NAMALWA (cell line): Measurements from ENCODE around the gene UFD1.

Source experiments
- DNase-seq: peaks from one replicate; pipeline ENCODE4 v3.0.0-alpha.2; 2015; ENCODE audit warnings: low spot score

UFD1 gene, protein sequence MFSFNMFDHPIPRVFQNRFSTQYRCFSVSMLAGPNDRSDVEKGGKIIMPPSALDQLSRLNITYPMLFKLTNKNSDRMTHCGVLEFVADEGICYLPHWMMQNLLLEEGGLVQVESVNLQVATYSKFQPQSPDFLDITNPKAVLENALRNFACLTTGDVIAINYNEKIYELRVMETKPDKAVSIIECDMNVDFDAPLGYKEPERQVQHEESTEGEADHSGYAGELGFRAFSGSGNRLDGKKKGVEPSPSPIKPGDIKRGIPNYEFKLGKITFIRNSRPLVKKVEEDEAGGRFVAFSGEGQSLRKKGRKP

GRCh38 chr22:19478901-19479354 lies at the start of gene UFD1:
Gene UFD1, minus strand, starts transcription at chr22:19479193. Its CDS starts 108 bp downstream, at chr22:19479085.
- DNase-seq = peak; percentile 83

DNA sequence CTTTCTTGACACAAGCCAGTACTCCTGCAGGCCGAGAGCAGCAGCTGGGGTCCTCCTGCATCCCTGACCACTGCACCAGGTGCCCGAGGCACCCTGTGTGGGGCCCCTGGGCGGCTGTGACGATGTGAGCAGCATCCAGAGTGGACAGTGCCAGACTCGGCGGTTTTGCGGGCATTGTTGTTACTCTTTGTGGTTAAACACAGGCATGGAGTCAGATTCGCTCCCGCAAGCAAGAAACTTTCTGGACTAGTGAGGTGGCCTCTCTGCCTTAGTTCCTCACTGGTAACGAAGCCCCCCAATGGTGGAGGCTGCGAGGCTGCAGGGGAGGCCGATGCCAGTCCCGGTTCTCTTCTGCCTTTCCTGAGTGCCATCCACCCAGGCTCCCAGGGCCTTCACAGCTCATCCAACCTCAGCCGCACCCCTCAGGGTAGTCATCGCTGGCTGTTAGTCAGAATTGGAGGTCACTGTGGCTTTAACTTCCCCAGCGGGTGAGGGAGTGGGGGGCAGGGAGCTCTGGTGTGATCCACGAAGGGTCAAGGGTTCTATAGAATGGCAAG lies 48.9 kb upstream of the UFD1 start:
- no peak for DNase-seq

GRCh38 chr22:19527321-19527721 lies 48.3 kb upstream of the UFD1 start:
- no peak for DNase-seq

DNA sequence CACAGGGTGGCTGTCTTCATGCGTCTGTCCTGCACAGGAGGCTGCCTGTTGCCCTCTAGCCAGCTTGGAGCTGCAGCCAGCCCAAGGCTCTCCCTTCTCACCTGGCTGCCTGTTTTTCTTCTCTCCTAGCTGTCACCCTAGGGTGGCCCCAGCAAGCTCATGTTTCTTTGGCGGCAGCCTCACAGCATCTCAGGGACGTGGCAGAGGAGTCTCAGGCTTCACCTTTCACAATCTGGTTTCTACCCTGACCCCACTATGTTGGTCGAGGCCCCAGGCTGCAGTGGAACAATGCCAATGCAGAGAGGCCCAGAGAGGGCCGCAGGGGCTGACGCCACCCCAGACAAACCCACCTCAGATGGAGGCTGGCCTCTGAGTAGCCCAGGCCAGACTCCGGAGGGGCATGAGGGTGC lies 47.7 kb upstream of the UFD1 start:
- no peak for DNase-seq

GRCh38 chr22:19526076-19526701 lies 47.2 kb upstream of the UFD1 start:
- no peak for DNase-seq

- no peak for DNase-seq
Observed at GRCh38 chr22:19525666-19526065, 46.7 kb upstream of the UFD1 start.

- no peak for DNase-seq
Observed at GRCh38 chr22:19525116-19525660, 46.2 kb upstream of the UFD1 start.

GRCh38 chr22:19524170-19525115 lies 45.5 kb upstream of the UFD1 start, which contains the start of gene CLDN5:
Gene CLDN5, minus strand, starts transcription at chr22:19524410. Its CDS starts 155 bp downstream, at chr22:19524255.
- DNase-seq = no peak

DNA sequence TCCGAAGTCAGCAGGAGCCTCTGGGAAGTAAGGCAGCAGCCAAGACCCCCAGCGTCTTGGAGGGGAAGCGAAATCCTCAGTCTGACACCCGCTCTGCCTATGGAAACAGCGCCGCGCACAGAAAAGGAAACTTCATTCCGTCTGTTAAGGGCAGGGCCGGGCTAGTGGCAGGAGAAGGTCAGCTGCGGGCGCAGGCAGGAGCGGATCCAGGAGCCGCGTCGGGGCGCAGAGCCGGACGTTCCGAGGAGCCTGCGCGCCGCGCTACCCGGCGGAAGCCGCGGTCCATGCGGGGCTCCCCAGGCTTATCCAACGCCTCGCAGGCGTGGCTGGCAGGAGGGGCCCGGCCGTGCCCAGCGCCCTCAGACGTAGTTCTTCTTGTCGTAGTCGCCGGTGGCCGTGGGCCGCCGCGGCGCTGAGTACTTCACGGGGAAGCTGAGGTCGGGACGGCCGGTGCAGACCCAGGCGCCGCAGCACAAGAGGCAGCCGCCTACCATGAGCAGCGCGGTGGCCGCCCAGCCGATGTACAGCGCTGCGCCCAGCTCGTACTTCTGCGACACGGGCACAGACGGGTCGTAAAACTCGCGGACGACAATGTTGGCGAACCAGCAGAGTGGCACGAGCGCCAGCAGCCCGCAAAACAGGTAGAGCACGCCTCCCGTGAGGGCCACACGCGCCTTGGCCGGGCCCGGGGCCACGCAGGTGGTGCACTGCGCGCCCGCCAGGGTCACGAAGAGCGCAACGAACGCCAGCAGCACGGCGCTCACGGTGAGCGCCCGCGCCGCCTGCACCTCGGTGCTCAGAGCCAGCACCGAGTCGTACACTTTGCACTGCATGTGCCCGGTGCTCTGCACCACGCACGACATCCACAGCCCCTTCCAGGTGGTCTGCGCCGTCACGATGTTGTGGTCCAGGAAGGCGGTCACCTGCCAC lies 44.5 kb upstream of the UFD1 start:
- DNase-seq = no peak

DNA sequence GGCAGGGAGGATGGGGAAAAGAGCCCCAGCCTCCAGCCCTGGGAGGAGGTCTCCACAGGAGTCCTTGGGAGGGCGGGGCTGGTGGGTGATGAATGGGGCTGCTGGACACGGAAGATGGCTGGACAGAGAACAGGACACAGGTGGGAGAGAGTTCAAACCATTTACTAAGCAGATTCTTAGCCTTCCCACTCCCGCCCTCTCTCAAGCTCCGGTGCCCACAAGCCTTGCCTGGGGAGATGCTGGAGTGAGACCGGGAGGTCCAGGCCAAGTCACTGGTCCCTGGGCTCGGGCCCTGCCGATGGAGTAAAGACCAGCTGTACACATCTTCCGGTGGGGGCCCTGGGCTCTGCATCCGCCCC lies 43.9 kb upstream of the UFD1 start:
- no peak for DNase-seq

- peak; percentile 18 for DNase-seq
Observed at GRCh38 chr22:19522190-19522880, 43.3 kb upstream of the UFD1 start.

DNA sequence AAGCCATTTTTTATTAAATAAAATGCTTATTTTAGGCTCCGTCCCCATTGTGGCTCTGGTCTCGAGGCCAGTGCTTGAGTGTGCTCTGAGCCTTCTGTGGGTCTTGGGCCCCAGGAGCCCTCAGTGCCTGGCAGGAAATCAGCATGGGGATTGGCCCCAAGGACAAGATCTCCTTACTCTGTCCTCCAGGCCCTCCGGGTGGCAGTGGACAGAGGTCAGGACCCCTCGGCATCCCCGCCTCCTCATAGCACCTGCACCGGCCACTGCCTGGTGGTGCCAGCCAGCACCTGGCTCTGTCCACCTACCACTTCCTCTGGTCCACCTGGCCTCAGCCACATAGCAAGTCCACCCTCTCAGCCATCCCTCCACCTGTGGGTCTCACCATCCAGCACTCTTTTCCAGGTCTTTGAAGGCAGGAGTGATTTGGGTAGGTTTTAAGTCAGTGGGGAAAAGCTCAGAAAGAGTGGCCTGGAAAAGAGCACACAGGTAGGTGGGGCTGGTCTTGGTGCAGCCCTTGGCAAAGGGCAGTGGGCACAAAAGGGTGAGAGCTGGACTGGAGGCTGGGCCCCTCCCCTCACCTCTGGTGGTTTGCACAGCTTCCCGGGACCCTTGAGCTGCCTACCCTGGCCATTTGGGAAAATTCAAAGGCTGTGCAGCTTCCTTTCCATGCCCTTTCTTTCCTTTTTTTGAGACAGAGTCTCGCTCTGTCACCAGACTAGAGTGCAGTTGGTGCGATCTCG lies 41.7 kb upstream of the UFD1 start:
- no peak for DNase-seq

DNA sequence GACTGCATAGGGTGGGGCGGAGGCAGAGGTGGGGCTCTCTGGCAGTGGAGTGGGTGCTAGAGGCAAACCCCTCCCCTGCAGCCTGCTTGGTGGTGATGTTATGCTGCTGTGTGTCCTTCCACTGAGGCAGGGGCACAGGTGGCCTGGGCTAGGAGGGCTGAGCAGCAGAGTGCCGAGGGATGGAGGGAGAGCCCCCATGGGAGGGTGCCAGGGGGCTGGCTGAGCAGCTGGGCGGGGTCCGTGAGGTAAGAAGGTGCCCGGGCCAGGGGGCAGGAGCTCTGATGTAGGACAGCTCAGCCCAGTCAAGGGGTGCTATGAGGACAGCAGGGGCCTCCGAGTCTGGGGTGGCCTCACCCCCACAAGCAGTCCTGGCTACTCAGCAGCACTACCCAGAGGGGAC lies 41.0 kb upstream of the UFD1 start:
- no peak for DNase-seq

DNA sequence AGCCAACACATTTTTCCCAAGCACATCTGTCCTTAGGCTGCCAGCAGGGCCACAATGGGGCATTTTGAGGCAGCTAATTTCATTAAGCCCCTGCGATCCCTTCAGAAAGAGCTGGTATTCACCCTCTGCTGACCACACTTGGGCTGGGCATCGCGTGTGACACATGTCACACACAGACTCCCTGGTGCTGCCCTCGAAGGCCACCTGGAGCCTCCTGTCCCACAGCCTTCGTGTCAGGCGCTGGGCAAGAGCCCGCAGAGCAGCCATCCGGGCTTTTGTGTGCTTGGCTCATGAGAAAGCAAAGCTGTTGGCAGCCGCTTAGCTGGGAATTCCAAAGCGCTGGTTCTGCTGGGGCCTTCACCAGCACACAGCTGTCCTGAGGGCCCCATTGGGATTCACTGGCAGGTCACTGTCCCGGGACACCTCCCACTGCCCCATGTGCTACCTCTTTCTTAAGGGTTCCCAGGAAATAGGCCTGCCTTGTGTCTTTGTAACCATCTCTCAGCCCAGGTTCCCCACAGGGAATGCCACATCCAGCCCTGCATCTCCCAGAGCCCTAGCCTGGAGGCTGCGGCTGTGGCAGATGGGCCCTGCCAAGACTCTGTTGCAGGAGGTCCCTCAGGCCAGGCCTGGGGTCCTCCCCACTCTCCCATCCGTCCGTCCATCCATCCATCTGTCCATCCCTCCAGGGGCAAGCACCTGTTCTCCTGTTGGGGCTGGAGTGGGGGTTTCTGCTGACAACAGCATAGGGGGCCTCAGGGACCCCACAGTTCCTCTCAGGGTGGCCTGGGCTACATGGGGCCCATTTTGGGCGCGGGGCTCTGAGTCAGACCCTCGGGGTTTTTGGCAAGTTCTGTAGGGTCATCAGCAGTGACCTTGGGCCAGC lies 40.3 kb upstream of the UFD1 start:
- no peak for DNase-seq

DNA sequence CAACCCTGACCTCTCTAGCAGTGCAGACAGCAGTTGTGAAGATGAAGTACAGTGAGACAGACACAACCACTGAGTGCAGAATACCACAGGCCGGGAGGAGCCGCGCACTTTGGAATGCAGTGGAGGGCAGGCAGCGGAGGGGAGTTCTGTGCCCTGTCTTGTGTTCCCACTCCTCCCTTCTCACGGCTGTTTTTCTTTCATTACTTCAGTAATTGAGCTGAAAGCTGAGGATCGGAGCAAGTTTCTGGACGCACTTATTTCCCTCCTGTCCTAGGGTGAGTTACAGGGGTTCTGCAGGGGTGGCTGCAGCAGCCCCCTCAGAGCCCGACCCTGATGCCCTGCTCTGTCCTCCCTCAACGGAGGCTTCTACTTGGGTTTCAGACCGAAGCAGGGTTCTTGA lies 39.6 kb upstream of the UFD1 start:
- no peak for DNase-seq

DNA sequence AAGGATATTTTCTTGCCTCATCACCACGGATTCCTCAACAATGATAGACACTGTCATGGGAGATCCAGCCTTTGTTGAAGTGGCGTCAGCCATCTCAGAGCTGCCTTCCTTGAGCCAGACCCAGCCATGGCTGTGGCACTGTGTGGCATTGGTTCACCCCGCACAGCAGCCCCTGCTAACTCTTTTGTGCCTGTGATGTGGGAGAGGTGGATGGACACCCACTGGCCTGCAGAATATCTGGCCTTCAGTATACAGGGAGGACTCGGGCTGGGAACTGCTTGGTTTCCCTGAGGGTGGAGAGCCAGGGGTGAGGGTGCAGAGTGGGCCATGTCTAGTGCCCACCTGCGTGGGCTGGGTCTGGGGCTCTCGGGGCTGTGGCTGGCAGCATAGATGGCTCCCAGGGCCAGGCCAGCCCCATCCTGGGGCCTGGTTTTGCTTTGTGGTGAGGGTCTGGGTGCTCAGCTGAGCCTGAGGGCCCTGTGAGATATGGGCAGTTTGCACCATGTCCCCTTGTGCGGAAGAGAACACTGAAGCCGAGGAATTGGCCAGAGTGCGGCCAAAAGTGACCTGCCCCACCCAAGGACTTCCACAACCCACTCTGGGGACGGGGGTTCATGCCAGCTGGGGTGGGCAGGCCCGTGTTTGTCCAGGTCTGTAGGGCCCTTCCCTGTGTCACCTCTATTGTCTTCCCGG lies 39.1 kb upstream of the UFD1 start:
- no peak for DNase-seq

GRCh38 chr22:19517171-19517500 lies 38.1 kb upstream of the UFD1 start:
- no peak for DNase-seq
